Stimulated activated effector memory CD8-positive, alpha-beta T cell treated with anti-CD3 and anti-CD28 coated beads, Interleukin-12 subunit alpha, Interleukin-12 subunit beta, amount 100 ng/mL, for 72 hours (primary cell): ENCODE measurements around the gene ZNF697.
"Not testable (repeated sequence)": the region's sequence is repeated elsewhere in the genome, so short reads cannot be mapped to it uniquely, and the experiment has no call there.

ENCODE experiments used
- ATAC-seq: fragments of 150-1000 bp; cut with Tn5 transposase; 2 replicates; pipeline ENCODE4 v1.10.0; 2021
- DNase-seq, 2 donors: peaks; one replicate each; pipeline ENCODE4 v3.0.0; 2021 to 2022; ENCODE audit warnings: low spot score in 2 of 2
- H3K27ac Mint-ChIP-seq: one replicate; pipeline ENCODE4 v1.8.0; 2022; ENCODE audit warnings: mild to moderate bottlenecking, mixed read lengths
- H3K36me3 Mint-ChIP-seq: one replicate; pipeline ENCODE4 v1.8.0; 2022; ENCODE audit warnings: mild to moderate bottlenecking, mixed read lengths
- H3K4me1 Mint-ChIP-seq: one replicate; pipeline ENCODE4 v1.8.0; 2022; ENCODE audit warnings: mixed read lengths
- H3K4me3 Mint-ChIP-seq: one replicate; pipeline ENCODE4 v1.8.0; 2022; ENCODE audit warnings: mild to moderate bottlenecking, mixed read lengths
- H3K9me3 Mint-ChIP-seq: one replicate; pipeline ENCODE4 v1.8.0; 2022; ENCODE audit warnings: mixed read lengths

Gene ZNF697

DNA sequence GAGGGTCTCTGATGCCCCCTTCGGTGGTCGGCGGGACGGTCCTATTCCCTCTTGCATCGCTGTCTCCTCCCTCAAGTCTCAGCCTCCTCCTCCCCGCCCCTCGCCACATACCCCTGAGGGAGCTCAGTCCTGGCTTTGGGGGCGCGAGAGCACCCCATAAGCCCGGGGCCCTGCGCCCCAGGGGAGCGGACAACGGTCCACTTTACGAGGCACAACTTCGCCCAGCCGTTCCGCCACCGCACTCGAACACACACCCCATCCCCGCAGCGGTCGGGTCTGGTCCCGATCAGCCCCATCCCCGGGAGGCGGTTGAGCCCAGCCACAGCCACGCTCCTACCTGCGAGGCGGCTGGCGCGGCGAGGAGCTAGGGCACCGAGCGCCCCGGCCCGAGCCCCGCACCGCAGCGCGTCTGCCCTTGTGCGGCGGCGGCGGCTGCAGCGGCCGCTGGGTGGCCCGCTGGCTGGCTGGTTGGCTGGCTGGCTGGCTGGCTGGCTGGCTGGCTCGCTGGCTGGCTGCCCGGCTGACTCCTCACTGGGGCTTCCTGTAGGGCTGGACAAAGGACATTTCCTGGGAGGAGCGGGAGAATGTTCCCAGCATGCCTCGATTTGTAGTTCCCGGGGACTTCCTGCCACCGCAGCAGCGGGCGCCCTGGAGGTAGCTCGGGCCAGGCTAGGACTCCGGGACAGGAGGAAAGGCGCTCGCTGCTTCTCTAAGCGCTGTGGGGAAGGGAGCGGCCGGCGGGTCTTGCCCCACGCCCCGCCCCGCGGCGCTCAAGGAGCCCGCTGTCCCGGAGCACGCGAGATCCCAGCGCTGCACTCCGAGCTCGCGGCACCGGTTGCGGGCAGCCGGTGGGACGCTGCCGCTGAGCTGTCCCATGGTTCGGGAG lies at the start of gene ZNF697:
ZNF697 (minus strand) TSS at position 533 of the 886 bp plus-strand sequence. CDS start 22,166 bp downstream, outside the sequence.
- no peaks in the 10 kb centered on the region for H3K9me3 Mint-ChIP-seq
- peak; percentile 3 to 61 for DNase-seq
- no peaks in the 10 kb centered on the region for H3K36me3 Mint-ChIP-seq
- peak; percentile 72 for ATAC-seq
- H3K4me3 Mint-ChIP-seq, result peak within 1 kb of the TSS; percentile 32
- H3K27ac Mint-ChIP-seq, result no peak within 1 kb of the TSS
- H3K4me1 Mint-ChIP-seq, result no peaks in the 10 kb centered on the region

- H3K4me1 Mint-ChIP-seq, result no peaks in the 10 kb centered on the region
- DNase-seq (no peak), ATAC-seq (no peak)
- H3K36me3 Mint-ChIP-seq, result no peaks in the 10 kb centered on the region
- no peak overlapping the region for H3K4me3 Mint-ChIP-seq
- H3K27ac Mint-ChIP-seq, result no peak overlapping the region
- peaks cover 16% of the 10 kb centered on the region for H3K9me3 Mint-ChIP-seq
Measured at GRCh38 chr1:119697598-119697997, 49.5 kb upstream of the ZNF697 start.

GRCh38 chr1:119696863-119697262 lies 48.8 kb upstream of the ZNF697 start:
- H3K27ac Mint-ChIP-seq, H3K36me3 Mint-ChIP-seq, H3K4me3 Mint-ChIP-seq, DNase-seq, H3K4me1 Mint-ChIP-seq, ATAC-seq: not testable (repeated sequence)
- H3K9me3 Mint-ChIP-seq, result peaks cover 16% of the 10 kb centered on the region

GRCh38 chr1:119689511-119689910 lies 41.4 kb upstream of the ZNF697 start:
- no peak for DNase-seq
- H3K27ac Mint-ChIP-seq, result no peak overlapping the region
- ATAC-seq, result no peak
- no peaks in the 10 kb centered on the region for H3K4me1 Mint-ChIP-seq
- no peaks in the 10 kb centered on the region for H3K36me3 Mint-ChIP-seq
- H3K4me3 Mint-ChIP-seq, result no peak overlapping the region
- peaks cover 5% of the 10 kb centered on the region for H3K9me3 Mint-ChIP-seq

- no peaks in the 10 kb centered on the region for H3K9me3 Mint-ChIP-seq
- ATAC-seq (peak; percentile 19), DNase-seq (no peak)
- H3K27ac Mint-ChIP-seq, result no peak overlapping the region
- H3K4me1 Mint-ChIP-seq, result no peaks in the 10 kb centered on the region
- no peaks in the 10 kb centered on the region for H3K36me3 Mint-ChIP-seq
- H3K4me3 Mint-ChIP-seq, result no peak overlapping the region
Measured at GRCh38 chr1:119688810-119689209, 40.7 kb upstream of the ZNF697 start.

DNA sequence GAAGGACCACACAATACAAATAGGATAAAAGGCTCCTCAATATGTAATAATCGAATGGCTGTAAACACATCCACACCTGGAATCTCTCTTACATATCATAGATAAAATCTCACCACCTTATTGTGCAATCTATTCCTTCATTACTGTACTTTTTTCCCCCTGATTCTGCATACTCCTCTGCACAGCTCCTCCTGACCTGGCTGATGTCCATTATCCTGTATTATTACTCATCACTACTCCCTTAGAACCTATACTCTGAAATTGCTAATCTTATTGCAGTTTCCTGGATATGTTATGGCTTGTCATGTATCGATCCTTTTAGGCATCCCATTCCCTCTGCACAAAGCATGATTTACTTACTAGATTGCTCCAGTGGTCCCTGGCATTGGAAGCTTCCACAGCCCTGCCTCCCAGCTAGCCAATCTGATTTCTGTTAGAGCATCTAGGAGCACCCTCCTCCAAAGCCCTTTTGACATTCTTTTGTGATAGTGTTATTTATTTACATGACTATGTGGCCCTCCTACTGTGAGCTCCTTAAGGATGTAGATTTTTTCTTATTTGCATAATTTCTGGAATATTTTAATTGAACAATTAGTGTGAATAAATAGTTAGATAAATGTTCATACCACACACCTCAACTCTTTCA lies 39.5 kb upstream of the ZNF697 start:
- H3K27ac Mint-ChIP-seq, result no peak overlapping the region
- no peaks in the 10 kb centered on the region for H3K36me3 Mint-ChIP-seq
- no peaks in the 10 kb centered on the region for H3K4me1 Mint-ChIP-seq
- DNase-seq (no peak), ATAC-seq (no peak)
- no peak overlapping the region for H3K4me3 Mint-ChIP-seq
- no peaks in the 10 kb centered on the region for H3K9me3 Mint-ChIP-seq

DNA sequence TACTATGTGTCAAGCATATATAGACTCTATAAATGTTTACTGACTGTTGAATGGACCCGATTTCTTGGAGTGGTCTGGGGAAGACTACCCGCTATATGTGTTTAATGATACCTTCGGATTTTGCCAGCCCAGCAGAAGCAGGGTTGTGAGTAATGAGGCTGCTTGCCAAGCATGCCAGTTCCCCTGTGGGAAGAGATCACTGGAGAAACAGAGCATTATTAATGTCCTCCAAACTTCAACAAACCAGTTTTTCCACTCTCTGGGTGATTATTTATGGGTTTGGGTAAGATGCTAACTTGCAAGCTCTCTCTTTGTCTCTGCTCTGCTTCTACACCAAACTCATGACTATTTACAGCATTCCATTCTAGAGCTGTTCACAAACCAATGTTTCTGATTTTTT lies 38.6 kb upstream of the ZNF697 start:
- Mint-ChIP-seq H3K4me1 (no peaks in the 10 kb centered on the region), H3K9me3 (no peaks in the 10 kb centered on the region), H3K4me3 (no peak overlapping the region), H3K36me3 (no peaks in the 10 kb centered on the region), H3K27ac (no peak overlapping the region)
- DNase-seq (no peak), ATAC-seq (no peak)

DNA sequence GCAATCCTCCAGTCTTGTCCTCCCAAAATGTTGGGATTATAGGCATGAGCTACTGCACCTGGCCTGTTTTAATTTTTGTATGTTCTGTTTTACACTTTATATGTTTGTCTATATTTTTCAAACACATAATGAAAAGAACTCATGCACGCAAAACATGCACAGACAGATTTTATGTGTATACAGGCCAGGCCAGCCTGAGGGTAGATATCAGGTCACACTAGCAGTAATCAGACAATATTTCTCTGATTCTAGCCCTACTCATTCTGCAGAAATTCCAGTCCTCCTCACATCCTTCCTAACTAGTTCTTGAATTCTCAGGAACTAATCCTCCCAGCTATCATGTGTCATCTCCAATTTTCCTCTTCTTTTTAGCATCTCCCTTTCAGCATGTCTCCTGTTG lies 35.8 kb upstream of the ZNF697 start:
- DNase-seq (no peak), ATAC-seq (no peak)
- H3K4me3 Mint-ChIP-seq, result no peak overlapping the region
- no peaks in the 10 kb centered on the region for H3K9me3 Mint-ChIP-seq
- no peaks in the 10 kb centered on the region for H3K4me1 Mint-ChIP-seq
- H3K27ac Mint-ChIP-seq, result no peak overlapping the region
- no peaks in the 10 kb centered on the region for H3K36me3 Mint-ChIP-seq

DNA sequence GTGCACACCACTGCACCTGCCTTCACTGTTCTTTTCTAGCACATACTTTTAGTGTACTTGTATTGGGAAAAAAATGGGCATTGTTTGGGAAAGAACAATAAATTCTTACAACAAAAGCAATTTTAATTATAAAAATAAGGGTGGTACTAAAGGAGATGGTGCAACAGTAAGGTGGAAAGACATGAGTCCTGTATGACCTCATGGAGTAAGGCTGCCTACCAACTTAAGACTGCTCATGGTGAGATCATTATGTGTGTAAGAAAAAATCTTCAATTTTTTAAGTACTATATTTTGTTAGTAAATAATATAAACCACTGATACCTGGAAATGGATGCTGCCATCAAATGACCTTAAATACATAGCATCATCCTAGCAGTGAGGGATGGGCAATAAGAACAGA lies 34.1 kb upstream of the ZNF697 start:
- Mint-ChIP-seq H3K4me3 (no peak overlapping the region), H3K36me3 (no peaks in the 10 kb centered on the region), H3K27ac (no peak overlapping the region), H3K4me1 (no peaks in the 10 kb centered on the region), H3K9me3 (no peaks in the 10 kb centered on the region)
- DNase-seq, result no peak
- ATAC-seq, result no peak

DNA sequence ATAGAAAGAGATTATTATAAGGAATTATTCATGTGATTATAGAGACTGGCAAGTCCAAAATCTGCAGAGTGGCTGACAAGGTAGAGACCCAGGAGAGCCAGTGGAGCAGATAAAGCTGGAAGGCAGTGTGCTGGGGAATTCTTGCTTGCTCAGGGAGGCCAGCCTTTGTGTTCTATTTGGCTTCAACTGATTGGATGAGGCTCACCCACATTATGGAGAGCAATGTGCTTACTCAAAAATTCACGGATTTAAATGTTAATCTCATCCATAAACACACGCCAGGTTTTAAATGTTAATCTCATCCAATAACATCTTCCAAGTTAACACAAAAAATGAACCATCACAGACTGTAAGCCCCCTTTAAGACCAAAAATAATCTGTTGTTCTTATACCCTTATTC lies 33.5 kb upstream of the ZNF697 start:
- no peaks in the 10 kb centered on the region for H3K36me3 Mint-ChIP-seq
- H3K27ac Mint-ChIP-seq, result no peak overlapping the region
- no peak overlapping the region for H3K4me3 Mint-ChIP-seq
- no peaks in the 10 kb centered on the region for H3K9me3 Mint-ChIP-seq
- ATAC-seq (no peak), DNase-seq (no peak)
- no peaks in the 10 kb centered on the region for H3K4me1 Mint-ChIP-seq

DNA sequence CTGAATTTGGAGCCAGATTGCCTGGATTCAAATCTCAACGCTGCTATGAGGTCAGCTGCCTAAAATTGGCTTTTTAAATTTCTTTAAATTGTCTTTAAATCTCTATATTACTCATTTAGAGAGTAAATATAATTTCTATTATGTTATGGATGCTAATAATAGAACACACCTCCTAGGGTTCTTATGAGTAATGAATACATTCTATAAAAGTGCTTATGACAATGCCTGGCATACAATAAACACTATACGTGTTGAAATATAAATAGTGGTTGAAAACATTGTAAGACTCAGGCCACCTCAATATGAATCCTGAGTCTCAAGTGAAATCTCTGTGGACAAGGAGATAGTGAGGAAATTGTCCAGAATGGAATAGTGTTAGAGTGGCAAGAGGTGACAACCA lies 32.7 kb upstream of the ZNF697 start:
- no peak overlapping the region for H3K4me3 Mint-ChIP-seq
- H3K4me1 Mint-ChIP-seq, result peaks cover 2% of the 10 kb centered on the region
- ATAC-seq (no peak), DNase-seq (no peak)
- H3K36me3 Mint-ChIP-seq, result no peaks in the 10 kb centered on the region
- no peak overlapping the region for H3K27ac Mint-ChIP-seq
- no peaks in the 10 kb centered on the region for H3K9me3 Mint-ChIP-seq

- no peak for DNase-seq
- H3K4me1 Mint-ChIP-seq, result peaks cover 7% of the 10 kb centered on the region
- no peak overlapping the region for H3K4me3 Mint-ChIP-seq
- no peak overlapping the region for H3K27ac Mint-ChIP-seq
- no peaks in the 10 kb centered on the region for H3K9me3 Mint-ChIP-seq
- H3K36me3 Mint-ChIP-seq, result no peaks in the 10 kb centered on the region
- ATAC-seq, result no peak
Measured at GRCh38 chr1:119680193-119680592, 32.1 kb upstream of the ZNF697 start.

DNA sequence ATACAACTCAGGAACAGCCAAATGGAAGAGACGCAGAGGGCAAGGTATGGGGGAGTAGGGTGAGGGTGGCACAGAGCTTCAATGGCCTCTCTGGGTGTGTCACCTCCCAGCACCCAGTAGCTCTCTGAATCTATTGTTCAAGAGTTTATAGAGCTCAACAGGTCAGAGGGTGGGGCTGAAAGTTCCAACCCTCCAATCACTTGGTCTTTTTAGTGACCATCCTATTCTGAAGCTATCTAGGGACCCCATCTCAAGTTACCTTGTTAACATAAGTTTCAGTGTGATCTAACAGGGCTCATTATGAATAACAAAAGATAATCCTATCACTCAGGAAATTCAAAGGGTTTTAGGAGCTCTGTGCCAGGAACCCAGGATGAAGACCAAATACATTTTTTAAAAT lies 31.2 kb upstream of the ZNF697 start:
- ATAC-seq, result no peak
- no peaks in the 10 kb centered on the region for H3K9me3 Mint-ChIP-seq
- DNase-seq, result no peak
- H3K4me1 Mint-ChIP-seq, result peaks cover 9% of the 10 kb centered on the region
- H3K36me3 Mint-ChIP-seq, result no peaks in the 10 kb centered on the region
- H3K27ac Mint-ChIP-seq, result no peak overlapping the region
- H3K4me3 Mint-ChIP-seq, result no peak overlapping the region

GRCh38 chr1:119676571-119677206 lies 28.6 kb upstream of the ZNF697 start:
- Mint-ChIP-seq H3K27ac (no peak overlapping the region), H3K4me3 (no peak overlapping the region), H3K4me1 (peaks cover 9% of the 10 kb centered on the region), H3K9me3 (no peaks in the 10 kb centered on the region), H3K36me3 (no peaks in the 10 kb centered on the region)
- ATAC-seq (no peak), DNase-seq (no peak)

DNA sequence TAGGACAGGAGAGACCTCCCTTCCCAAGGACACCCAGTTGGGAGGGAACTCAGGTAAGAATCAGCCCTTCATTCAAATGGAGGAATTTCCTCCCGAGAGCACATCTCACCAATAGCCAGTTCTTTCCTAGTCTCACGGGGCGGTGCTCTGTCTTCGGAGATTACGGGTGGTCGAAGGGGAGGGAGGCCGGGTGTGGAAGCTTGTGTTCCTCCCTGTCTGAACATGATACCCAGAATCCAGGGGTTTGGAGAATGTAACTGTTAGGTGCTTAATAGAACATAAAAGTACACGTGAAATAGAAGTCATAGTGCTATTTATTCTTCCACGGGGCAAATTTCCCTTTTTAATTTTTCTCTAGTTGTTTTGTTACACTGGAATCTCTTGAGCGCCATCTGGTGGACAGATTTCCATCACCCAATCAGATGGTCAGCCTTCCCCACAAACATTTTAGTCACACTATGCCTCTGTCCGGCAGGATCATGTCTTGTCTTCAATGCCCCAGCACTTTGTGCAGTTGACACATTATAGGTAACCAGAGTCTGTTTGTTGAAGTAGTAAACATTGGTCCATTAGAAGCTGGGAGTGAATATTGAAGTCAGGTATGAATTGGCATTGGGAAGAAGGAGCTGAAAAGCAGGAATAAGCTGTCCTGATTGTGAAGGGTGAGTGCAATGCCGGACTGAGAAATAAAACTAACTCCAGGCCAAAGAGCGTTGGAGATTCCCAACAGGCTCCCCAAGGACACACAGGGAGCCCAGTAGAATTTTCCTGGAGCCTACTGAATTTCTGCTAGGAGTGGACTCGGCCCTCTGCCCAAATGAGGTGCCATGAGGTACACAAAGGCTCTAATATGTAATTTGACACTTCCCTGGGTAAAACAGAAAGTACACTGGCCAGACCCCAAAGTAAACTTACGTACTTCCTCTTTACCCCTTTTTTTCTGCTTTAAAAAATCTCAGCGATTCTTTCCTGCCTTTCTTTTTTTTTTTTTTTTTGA lies 27.6 kb upstream of the ZNF697 start:
- Mint-ChIP-seq H3K27ac (no peak overlapping the region), H3K4me1 (peaks cover 9% of the 10 kb centered on the region), H3K9me3 (no peaks in the 10 kb centered on the region), H3K4me3 (no peak overlapping the region), H3K36me3 (no peaks in the 10 kb centered on the region)
- ATAC-seq (peak; percentile 56), DNase-seq (peak; percentile 56 to 83)
